ENCODE data around the gene FRY.
A peak's percentile ranks its signal among the peaks of the same experiment; 100 is the strongest.

The FRY gene

DNA sequence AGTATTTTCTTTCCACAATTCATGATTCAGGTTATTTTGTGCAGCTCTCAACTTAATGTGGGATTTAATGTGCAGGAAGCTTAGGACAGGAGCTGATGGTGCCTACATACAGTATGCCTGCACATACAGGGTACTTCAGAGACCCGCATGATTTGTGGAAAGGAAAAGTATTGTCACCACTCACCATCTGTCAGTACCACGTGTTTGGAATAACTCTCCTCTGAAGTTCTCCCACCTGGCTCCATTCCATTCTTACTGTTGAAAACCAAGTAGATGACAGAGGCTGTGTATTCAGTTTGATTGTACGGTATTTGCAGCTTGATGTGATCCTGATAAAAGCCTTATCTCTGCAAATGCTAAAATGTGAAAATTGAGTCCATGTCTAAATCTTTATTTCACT lies 197.9 kb downstream of the FRY start:
- no peak for DNase-seq

DNA sequence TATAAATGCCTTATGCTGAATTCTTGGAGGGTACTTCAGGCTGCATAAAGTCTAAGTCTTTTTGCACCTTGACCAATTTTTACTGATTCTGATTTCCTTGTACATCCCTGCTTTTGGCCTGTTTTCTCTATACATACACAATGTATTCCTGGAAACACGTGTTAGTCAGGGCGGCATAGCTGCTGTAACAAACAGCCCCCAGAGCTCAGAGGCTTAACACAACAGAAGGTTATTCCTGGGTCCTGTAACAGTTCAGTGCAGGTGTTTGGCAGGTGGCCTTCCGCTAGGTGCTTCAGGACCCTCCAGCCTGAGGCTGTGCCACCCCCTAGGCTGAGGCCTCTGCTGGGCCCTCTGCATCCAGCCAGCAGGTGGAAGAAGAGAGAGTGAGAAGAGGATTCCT lies 200.7 kb downstream of the FRY start:
- no peak for DNase-seq

DNA sequence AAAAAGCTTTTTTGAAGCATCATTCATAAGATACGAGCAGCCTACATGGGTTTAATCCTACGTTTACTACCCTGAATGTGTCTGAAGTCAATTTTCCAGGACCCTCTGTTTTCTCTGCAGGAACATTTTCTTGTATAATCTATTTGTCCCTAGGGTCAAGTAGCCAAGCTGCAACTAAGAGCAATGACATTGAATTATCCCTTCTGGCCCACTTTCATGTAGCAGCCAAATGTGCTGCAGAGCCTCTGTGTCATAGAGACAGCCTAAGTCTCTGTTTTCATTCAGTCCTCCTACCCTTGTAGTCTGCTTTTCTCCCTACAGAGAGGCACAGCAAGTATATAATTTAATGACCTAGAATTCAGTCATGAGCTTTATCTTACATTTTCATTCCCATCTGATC lies 201.5 kb downstream of the FRY start:
- no peak for DNase-seq

DNA sequence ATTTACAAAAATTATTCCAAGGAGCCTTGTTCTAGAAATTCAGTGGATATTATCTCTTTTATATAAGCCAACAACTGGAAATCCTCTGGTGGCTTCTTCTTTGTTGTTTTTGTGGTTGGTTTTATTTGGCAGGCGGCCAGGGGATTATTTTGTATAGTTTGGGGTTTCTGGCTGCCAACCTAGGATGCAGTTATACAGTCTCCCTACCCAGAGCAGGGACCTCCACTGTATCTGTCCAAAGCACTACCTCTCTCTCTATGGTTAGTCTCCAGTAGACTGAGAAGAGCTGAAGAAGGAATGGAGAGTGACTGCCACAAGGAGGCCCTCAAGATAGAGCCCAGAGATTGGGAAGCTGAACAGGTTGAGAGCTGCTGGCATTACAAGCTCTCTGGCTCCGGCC lies 203.3 kb downstream of the FRY start:
- no peak for DNase-seq

DNA sequence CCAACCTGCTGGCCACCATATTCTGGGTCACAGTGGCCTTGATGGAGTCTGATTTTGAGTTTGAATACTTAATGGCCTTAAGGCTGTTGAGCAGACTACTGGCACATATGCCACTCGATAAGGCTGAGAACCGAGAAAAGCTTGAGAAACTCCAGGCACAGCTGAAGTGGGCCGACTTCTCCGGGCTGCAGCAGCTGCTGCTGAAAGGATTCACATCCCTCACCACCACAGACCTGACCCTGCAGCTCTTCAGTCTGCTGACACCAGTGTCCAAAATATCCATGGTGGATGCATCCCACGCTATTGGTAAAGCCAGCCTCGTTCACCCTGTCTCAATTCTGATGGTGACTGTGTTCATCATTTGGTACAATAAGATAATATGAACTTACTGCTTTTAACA lies 206.1 kb downstream of the FRY start:
- no peak for DNase-seq

DNA sequence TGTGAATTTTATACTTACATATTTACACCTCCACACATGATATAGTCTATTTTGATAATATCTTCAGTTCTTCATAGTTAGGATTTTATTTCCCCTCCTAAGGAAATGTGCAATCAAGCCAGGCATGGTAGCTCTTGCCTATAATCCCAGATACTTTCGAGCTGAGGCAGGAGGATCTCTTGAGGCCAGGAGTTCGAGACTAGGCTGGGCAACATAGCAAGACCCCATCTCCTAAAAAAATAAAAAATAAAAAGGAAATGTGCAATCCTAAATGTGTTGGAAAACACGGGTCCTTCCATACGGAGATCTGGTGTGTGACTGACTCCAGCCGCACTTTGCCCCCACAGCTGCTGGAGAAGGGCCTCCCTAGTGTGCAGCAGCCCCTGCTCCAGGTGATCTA lies 212.1 kb downstream of the FRY start:
- no peak for DNase-seq

DNA sequence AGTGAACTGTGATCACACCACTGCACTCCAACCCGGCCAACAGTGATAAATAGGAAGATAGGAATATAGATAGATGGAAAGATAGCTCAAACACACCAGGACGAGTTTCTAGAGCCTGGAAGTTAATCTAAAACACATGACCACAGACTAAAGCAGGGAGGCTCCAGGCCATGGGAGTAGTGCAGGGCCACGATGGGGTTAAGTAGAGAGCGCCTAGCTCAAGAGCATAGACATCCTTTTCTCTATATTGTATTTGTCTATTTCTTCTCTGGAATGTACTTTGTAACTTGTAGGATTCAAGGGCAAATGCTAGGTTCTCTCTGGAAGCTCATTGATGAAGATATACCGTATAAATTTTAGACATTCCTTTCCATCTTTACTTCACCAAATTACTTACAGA lies 214.0 kb downstream of the FRY start:
- no peak for DNase-seq

DNA sequence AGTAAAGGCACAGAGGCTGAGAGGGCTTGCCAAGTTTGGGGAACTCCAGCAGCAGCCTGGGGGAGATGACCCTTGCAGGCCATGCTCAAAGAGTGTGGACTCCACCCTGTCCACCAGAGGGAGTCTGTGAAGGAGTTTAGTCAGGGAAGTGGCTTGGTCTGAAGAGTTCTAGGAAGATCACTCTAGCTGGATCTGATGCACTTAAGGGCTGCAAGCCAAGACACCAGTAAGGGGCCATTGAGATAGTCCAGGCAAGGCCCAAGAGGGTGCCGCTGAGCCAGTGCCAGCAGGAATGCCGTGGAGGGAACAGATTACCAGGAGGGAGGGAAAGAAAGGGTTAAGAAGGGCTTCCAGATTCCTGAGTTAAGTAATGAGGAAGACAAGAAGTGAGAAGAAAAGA lies 214.9 kb downstream of the FRY start:
- DNase-seq: no peak

DNA sequence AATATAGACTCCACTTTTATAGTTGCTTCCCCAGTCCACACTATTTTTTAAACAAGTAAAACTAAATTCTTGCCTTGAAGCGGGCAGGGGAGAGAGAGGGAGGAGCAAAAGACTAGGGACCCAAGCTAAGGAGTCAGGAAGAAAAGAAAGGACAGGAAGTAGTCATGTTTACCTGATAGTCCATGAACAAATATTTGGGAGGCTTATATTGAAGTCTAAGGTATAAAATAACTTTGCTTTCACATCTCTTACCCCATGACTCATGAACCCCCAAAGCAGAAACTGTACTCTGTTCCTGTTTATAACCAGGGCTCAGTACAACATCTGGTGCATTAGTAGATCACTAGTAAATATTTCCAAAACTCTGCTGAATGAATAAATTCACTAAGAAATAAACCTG lies 216.3 kb downstream of the FRY start:
- DNase-seq: no peak

DNA sequence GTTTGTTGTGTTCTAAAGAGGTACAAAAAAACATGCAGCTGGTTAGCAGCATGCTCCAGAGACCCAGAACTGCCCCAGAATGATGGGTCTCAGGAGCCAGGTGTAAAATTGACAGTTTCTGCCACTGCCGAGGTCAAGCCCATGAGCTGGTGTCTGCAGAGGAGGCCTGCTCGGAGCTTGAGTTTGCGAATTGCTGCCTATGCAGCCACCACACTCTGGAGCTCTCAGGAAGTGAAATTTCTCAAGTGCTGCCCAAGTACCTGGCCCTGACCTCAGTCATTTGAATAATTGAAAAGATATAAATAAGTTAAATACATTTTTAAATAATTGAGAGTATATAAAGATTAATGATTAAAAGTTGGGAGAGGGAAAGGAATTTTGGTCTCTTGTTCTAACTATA lies 217.2 kb downstream of the FRY start:
- DNase-seq: no peak

DNA sequence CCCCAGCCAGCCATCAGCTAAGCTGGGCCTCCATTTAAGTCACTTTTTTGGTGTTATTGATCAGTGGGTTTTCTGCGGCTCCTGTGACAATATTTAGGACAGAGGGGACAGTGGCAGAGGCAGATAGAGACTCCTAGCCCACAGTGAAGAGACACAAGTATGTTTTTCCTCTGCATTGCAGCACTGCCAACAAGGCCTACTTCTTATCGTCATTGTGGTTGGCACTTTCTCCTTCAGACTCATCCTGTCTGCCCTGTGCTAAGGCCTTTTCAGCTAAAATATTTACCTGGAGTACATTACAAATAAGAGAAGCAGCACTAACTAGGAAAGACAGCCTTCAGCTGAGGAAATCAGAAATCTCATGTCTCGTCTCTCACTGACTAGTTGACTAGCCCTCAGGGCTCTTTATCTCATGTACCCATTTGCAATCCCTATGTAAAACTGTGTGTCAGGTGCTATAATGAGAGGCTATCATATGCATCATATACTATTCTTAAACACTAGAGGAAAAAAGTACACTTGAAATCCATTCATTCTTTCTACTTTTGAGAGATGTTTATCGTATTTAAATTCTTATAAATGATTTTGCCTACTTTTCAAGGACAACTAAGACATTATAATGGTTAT lies 221.4 kb downstream of the FRY start:
- no peak for DNase-seq

DNA sequence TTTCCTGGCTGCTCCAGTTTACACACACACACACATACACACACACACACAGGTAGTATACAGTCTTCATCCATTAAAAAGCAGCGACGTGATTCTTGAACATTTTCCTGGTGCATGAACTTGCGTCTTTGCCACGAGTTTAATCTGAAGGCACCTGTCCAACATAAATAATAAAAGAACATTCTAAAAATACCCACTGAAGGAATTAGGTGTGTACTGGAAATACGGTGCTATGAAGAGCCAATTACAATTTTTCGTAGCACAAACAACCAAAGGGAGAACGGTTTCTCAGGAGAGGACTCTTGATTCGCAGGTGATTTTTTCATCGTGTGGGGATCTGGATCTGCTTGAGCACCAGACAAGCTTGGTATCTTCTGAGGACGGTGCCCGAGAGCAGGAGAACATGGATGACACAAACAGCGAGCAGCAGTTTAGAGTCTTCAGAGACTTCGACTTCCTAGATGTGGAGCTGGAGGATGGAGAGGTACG lies 222.4 kb downstream of the FRY start:
- DNase-seq: no peak

DNA sequence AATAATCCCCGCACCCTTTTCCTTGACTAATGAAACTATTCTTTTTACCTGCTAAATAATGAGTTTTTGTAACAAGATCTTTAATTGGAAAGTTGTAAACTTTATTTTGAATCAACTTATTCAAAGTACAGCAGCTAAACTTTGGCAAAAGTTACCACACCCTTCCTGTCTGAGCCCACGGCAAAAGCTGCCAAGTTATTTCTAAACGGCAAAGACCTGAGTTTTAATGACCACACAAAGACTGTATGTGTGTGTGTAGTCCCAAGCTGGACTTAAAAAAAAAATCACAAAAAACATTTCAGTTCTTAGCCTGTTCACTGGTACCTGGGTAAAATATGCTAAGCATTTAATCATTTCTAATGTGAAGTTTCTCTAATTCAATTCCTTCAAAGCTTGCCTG lies 222.8 kb downstream of the FRY start:
- no peak for DNase-seq

DNA sequence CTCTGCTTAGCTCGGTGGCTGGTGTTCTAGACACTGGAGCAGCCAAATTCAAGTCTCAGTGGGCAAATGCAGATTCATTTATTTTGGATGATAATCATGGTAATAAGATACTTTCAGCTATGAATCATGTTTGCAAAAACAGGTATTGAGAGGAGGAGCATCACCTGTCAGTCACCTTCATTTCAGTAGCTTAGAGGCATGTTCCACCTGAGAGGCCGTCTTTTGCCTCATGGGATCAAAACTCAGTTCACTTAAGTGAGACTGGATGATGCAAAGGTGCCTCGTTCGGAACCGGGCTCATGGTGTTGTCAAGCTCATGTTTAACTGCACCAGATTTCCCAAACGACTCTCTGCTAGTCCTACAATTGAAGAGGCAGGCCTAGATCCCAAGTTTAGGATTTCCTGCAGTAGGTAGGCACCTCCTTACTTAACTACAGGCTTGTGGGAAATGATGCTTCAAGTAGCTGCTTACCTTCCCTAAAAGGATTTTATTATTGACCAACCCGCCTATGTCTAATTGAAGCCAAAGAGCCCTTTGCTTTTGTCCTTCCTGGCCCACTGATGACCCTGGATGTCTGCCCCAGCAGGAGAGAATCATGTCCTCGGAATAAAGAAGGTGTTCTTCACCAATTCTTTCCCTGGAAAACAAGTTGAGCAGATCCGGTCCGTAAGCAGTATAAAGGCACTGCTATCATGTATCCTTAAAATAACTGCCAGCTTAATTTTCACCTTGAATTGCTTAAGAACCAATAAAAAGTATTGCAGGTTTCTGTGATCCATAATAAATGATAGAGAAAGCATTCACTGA lies 223.5 kb downstream of the FRY start:
- DNase-seq: no peak

DNA sequence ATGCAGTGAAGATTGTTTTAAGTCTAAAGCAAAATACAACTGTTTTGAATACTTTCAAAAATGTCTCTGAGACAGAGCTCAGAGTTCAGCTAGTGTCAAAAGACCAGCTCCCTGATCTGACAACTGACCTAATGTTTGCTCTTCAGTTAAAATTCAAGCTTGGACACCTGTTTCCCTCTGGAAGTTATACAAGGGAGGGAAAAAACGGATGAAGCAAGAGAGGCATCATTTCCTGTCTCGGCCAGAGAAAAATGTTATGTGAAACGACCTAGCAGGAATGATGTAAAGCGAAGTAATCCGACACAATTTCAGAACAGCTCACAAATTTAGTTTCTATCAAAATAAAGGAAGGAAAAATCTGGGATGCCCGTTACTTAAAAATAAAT lies 224.1 kb downstream of the FRY start:
- no peak for DNase-seq

DNA sequence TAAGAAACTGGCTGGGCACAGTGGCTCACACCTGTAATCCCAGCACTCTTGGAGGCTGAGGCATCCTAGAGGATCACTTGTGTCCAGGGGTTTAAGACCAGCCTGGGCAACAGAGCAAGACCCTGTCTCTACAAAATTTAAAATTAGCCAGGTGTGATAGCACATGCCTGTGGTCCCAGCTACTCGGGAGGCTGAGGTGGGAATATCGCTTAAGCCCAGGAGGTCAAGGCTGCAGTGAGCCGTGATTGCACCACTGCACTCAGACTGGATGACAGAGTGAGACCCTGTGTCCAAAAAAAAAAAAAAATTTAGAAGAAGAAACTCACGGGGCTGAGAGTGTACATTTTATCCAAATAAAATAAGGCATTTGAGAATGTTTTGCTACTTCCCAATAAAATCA lies 224.7 kb downstream of the FRY start:
- no peak for DNase-seq

DNA sequence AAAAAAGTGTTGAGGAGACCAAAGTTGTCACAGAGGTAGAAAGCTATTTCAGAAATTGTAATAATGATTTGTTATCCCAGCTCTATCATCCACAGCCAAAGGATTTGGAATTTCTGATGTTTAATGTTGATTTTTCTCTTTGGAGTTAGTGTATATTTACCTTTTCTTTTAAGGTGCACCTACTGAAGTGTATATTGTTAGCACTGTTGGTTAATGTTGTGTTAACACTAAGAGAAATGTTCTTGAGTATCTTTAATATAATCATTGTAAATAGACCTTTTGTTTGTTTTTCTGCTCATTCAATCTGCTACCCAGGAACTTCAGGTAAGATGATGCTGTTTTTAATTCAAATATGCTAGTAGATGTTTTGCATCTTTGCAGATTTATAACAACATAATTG lies 226.1 kb downstream of the FRY start:
- DNase-seq: no peak

DNA sequence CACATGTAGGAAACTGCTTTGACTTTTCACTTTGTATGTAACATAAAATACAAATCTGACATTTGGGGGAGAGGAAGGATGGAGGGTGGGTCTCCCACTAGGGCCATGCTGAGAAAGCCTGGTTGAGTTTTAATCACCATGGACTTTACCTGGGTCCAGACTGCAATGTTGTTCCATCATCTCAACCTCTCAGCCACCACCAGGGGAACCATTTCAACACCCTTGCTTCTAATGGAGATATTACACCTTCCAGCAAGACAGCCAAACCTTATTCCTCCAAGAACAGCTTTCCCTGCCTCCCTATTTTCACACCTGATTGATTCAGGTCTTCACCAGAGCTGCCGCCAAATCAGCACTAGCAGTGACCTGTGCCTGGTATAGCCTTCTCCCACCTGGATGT lies 227.5 kb downstream of the FRY start:
- no peak for DNase-seq

DNA sequence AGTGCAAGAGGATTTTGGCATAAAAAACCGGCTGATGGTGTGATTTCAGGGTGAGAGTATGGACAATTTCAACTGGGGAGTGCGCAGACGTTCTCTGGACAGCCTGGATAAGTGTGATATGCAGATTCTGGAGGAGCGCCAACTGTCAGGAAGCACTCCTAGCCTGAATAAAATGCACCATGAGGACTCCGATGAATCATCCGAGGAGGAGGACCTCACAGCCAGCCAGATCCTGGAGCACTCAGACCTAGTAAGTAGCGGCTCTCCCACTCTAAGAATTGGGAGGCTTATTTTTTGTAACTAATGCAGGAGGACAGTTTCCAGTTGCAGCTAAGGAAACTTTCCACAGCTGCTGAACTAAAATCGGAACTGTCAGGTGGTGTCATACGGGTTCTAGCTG lies 230.0 kb downstream of the FRY start:
- DNase-seq: peak; percentile 58

DNA sequence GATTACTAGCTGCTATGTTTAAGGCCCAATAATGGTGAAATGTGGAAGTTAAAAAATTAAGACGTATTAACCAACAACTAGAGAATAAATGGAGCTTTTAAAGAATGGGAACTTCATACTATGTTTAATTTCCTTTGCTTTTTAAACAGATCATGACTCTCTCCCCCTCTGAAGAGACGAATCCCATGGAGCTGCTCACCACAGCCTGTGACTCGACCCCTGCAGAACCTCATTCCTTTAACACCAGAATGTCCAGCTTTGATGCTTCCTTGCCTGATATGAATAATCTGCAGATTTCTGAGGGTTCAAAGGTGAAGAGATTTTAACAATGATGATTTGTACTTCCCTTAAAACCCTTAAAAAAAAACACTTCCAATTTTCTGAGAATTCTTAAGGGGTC lies 230.6 kb downstream of the FRY start:
- DNase-seq: no peak

DNA sequence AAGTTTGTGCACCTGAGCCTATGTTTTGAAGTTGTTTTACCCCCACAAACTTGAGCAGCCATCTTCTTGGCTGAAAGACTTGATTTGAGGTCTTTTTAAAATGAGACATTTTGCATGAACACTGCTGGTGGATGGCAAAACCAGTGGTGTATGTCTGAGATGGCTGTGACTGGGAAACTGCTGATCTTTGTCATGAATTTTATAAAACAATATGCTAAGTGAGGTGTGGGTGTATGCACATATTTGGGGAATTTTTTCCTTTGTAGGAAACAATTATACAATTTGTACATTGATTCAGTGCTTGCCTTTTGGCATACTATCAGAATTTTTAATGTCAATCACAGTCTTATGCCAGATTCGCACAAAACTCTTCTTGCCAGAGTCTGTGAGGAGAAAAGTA lies 231.0 kb downstream of the FRY start:
- DNase-seq: no peak

DNA sequence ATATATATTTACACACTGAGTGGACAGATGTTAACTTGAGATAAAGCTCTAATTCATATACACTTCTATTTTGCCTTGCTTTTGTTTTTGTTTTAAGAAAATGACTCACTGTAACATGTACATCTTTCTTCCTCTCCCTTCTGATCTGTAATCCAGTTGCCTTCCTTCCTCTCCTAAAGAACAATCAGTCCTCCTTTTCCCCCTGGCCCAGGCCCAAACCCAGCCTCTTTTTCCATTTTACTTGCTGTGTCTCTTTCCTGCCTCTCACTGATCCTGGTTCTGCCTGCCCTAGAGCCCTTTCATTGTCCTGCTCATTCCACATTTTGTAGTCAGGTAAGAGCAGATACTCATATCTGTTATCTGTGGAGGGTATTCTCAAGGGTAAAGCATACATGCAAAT lies 232.8 kb downstream of the FRY start:
- peak; percentile 59 for DNase-seq

DNA sequence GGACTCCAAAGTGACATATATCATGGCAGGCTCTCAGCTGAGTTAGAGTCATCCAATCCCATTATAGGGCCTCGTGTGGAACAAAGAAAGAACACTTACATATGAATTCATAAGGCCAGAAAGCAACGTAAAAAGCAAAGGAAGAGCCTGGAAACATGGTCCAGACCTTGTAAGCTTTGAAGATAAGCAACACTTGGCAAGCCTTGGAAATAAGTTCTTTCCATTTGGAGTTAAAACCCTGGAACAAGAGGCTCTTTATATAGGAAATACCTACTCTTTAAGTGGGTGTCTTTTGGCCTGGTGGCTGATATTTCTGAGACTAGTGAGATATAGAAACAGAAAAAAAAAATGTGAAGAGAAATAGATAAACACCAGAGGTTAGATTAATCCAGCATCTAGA lies 234.2 kb downstream of the FRY start:
- no peak for DNase-seq

DNA sequence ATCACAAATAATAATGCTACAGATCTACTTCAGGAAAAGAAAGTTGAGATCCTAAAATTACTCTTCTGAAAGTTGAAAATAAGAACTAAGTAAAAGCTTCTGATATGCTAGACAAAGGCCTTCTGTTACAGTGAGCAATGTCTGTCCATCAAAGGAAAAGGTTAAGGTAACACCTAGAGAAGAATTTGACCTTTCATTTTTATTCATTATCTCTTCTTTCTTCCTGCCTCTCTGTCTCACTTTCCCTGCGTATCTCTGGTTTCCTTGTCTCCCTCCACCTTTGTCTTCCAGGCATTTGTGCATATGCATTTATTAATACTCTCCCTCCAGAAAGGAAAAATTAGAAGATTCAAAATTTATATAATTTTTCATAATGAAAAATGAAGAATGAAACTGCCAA lies 234.6 kb downstream of the FRY start:
- DNase-seq: no peak

Data from right hindlimb (tissue), 1 donor.